HL-60 (cell line): ENCODE results near the gene ITPRID2.

Experiments
- DNase-seq, 2 experiments: peaks; one replicate each; pipeline ENCODE4 v3.0.0-alpha.2; 2010 to 2020; ENCODE audit warnings: low read depth in 1 of 2, low spot score in 1 of 2
- H3K27ac ChIP-seq: fragments of 250-450 bp; sonication (Bioruptor Pico); replicated peaks from 2 replicates; pipeline ENCODE4 v1.5.1; 2020; ENCODE audit warnings: mild to moderate bottlenecking, moderate library complexity
- H3K27me3 ChIP-seq: fragments of 250-450 bp; sonication (Bioruptor Pico); 2 replicates; pipeline ENCODE4 v1.5.1; 2021; ENCODE audit warnings: mild to moderate bottlenecking, moderate library complexity; ENCODE audit not compliant: insufficient read depth, poor library complexity, severe bottlenecking
- H3K4me3 ChIP-seq: replicated peaks from 2 replicates; pipeline ENCODE4 v1.5.1; 2011; ENCODE audit warnings: mild to moderate bottlenecking, control low read depth, low read length; ENCODE audit not compliant: insufficient read depth
- GABPA ChIP-seq: IDR thresholded peaks from 2 replicates; pipeline ENCODE4 v1.6.1; 2012; ENCODE audit warnings: low read depth
- POLR2AphosphoS5 ChIP-seq: IDR thresholded peaks from 2 replicates; pipeline ENCODE4 v1.6.1; 2012; ENCODE audit warnings: low read depth
- REST ChIP-seq: IDR thresholded peaks from 2 replicates; pipeline ENCODE4 v1.6.1; 2012; ENCODE audit warnings: low read depth; ENCODE audit not compliant: insufficient replicate concordance
- SPI1 ChIP-seq: IDR thresholded peaks from 2 replicates; pipeline ENCODE4 v1.6.1; 2012; ENCODE audit warnings: low read depth, mild to moderate bottlenecking, borderline replicate concordance
- TF ChIP-seq, protein P1 (sequence below): IDR thresholded peaks from one replicate; pipeline ENCODE4 v1.5.1; 2011; ENCODE audit warnings: low read length, control low read depth, inconsistent platforms; ENCODE audit not compliant: insufficient read depth

ITPRID2 gene

DNA sequence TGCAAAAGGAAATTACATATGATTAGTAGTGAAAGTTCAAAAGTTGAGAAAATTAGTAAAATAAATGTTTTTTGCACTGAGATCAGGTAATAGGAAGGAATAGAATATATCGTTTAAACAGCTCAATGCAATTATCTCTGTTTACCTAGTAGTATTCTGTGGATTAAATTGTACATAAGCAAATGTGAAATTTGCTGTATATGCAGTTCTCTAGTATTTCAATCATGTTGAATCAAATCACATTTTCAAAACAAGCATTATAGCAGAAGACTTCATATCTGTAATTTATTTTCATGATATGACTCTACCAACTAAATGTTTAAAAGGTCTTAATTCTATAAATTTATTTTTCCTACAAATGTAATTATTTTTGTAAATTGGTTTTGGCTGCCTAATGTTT is 31.6 kb downstream of the ITPRID2 start:
- Histone ChIP-seq H3K4me3 (no peak overlapping the region), H3K27me3 (no peaks in the 10 kb centered on the region), H3K27ac (no peak overlapping the region)
- DNase-seq = no peak
- TF ChIP-seq GABPA (no peak), REST (no peak), POLR2AphosphoS5 (no peak), SPI1 (no peak)
- TF ChIP-seq, protein P1, sequence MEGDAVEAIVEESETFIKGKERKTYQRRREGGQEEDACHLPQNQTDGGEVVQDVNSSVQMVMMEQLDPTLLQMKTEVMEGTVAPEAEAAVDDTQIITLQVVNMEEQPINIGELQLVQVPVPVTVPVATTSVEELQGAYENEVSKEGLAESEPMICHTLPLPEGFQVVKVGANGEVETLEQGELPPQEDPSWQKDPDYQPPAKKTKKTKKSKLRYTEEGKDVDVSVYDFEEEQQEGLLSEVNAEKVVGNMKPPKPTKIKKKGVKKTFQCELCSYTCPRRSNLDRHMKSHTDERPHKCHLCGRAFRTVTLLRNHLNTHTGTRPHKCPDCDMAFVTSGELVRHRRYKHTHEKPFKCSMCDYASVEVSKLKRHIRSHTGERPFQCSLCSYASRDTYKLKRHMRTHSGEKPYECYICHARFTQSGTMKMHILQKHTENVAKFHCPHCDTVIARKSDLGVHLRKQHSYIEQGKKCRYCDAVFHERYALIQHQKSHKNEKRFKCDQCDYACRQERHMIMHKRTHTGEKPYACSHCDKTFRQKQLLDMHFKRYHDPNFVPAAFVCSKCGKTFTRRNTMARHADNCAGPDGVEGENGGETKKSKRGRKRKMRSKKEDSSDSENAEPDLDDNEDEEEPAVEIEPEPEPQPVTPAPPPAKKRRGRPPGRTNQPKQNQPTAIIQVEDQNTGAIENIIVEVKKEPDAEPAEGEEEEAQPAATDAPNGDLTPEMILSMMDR = no peak

- DNase-seq = no peak
- no peak overlapping the region for H3K27ac ChIP-seq
- TF ChIP-seq, protein P1 = no peak
- TF ChIP-seq REST = no peak
- H3K4me3 ChIP-seq = no peak overlapping the region
- no peaks in the 10 kb centered on the region for H3K27me3 ChIP-seq
Observed at GRCh38 chr2:181924336-181924735, 32.8 kb downstream of the ITPRID2 start.

- Histone ChIP-seq H3K27me3 (no peaks in the 10 kb centered on the region), H3K4me3 (no peak overlapping the region), H3K27ac (no peak overlapping the region)
- no peak for DNase-seq
- TF ChIP-seq SPI1 (no peak), REST (no peak), GABPA (no peak), POLR2AphosphoS5 (no peak)
- TF ChIP-seq, protein P1 = no peak
Observed at GRCh38 chr2:181934694-181935093, 43.2 kb downstream of the ITPRID2 start.
